Mesendoderm (in vitro differentiated cells): ENCODE measurements around the gene MAP2K3.

ENCODE experiments used
- DNase-seq: peaks from one replicate; pipeline ENCODE4 v3.0.0; 2013
- H2AK5ac ChIP-seq: 2 replicates; pipeline ENCODE4 v1.6.1; 2013; ENCODE audit warnings: low read length, inconsistent platforms
- H2BK120ac ChIP-seq: 2 replicates; pipeline ENCODE4 v1.6.1; 2013; ENCODE audit warnings: low read depth, mild to moderate bottlenecking, low read length, moderate library complexity, mixed read lengths
- H2BK15ac ChIP-seq: replicated peaks from 2 replicates; pipeline ENCODE4 v1.6.1; 2013; ENCODE audit warnings: low read depth, mild to moderate bottlenecking, moderate library complexity
- H2BK5ac ChIP-seq: 2 replicates; pipeline ENCODE4 v1.6.1; 2013; ENCODE audit warnings: low read length, inconsistent platforms
- H3K18ac ChIP-seq: 2 replicates; pipeline ENCODE4 v1.6.1; 2013; ENCODE audit warnings: mild to moderate bottlenecking, low read length, mixed read lengths
- H3K23ac ChIP-seq: one replicate; pipeline ENCODE4 v1.6.1; 2013; ENCODE audit warnings: low read length
- H3K27ac ChIP-seq: 2 replicates; pipeline ENCODE4 v1.5.1; 2013; ENCODE audit warnings: low read depth, mild to moderate bottlenecking, inconsistent platforms, low read length, moderate library complexity
- H3K27me3 ChIP-seq: 2 replicates; pipeline ENCODE4 v1.6.1; 2013; ENCODE audit warnings: low read length, control low read depth, mild to moderate bottlenecking, inconsistent platforms; ENCODE audit not compliant: insufficient read depth, poor library complexity
- H3K36me3 ChIP-seq: 2 replicates; pipeline ENCODE4 v1.6.1; 2013; ENCODE audit warnings: low read length, inconsistent platforms; ENCODE audit not compliant: control insufficient read depth, insufficient read depth
- H3K4ac ChIP-seq: one replicate; pipeline ENCODE4 v1.6.1; 2013; ENCODE audit warnings: low read depth, mild to moderate bottlenecking, low read length, moderate library complexity
- H3K4me1 ChIP-seq: 2 replicates; pipeline ENCODE4 v1.6.1; 2013; ENCODE audit warnings: low read depth, low read length, inconsistent platforms; ENCODE audit not compliant: control insufficient read depth
- H3K4me2 ChIP-seq: 2 replicates; pipeline ENCODE4 v1.6.1; 2013; ENCODE audit warnings: low read length
- H3K4me3 ChIP-seq: 2 replicates; pipeline ENCODE4 v1.5.1; 2013; ENCODE audit warnings: mild to moderate bottlenecking, low read length
- H3K56ac ChIP-seq: one replicate; pipeline ENCODE4 v1.6.1; 2013; ENCODE audit warnings: low read length
- H3K79me1 ChIP-seq: 2 replicates; pipeline ENCODE4 v1.6.1; 2013; ENCODE audit warnings: low read length, inconsistent platforms
- H3K79me2 ChIP-seq: 2 replicates; pipeline ENCODE4 v1.6.1; 2013; ENCODE audit warnings: mild to moderate bottlenecking, low read length; ENCODE audit not compliant: control insufficient read depth, insufficient read depth
- H3K9ac ChIP-seq: 2 replicates; pipeline ENCODE4 v1.6.1; 2013; ENCODE audit warnings: low read length, inconsistent platforms
- H4K5ac ChIP-seq: one replicate; pipeline ENCODE4 v1.6.1; 2013; ENCODE audit warnings: low read length
- H4K8ac ChIP-seq: one replicate; pipeline ENCODE4 v1.6.1; 2013; ENCODE audit warnings: low read depth, mild to moderate bottlenecking, control low read depth, low read length, moderate library complexity
- WGBS: extraction: QIAGEN DNeasy Blood & Tissue Kit; methylation state at CpG from one replicate; pipeline ENCODE4 v1.1.7; 2013; ENCODE audit warnings: low lambda C conversion rate, missing lambda C conversion rate; ENCODE audit not compliant: insufficient coverage; ENCODE audit errors: extremely low coverage; 5-methylcytosine and 5-hydroxymethylcytosine counted together

The MAP2K3 gene

DNA sequence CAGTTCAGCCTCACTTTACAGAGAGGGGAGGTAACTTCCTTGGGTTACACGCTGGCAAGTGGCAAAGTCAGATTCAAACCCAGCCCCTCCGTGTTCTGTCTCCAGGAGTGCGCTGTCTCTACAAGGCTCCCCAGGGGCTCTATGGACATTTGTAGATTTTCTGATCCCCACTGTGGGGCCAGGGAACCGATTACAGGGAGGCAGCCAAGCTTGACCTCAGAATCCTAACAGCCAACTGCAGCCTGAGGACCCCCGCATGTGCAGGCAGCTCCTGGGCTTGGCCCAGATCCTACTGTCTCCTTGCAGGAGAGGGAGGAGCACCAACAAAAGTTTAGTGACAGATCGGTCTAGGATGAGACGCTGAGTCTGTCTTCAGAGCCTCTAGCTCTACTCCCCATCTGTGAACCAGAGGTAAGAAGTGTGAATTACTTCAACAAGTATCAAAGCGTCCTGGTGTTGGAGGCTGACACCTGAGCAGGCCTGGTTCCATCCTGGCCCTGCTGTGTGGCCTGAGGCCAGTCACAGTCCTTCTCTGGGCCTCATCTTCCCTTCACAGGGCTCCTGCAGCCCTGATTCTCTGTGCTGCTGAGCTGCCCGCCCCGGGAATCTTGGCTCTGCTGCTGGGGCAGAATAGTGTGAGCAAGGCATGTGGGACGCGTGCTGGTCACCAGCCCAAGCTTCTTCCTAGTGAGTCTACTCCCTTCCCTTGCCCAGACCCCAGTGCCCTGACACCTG is 22.1 kb upstream of the MAP2K3 start:
- Histone ChIP-seq H4K5ac (no peak overlapping the region), H3K9ac (no peak overlapping the region), H2BK5ac (no peak overlapping the region), H3K56ac (peak overlapping the region; percentile 25), H3K79me1 (no peaks in the 10 kb centered on the region), H3K4me3 (no peak overlapping the region), H3K27ac (no peak overlapping the region), H3K27me3 (no peaks in the 10 kb centered on the region), H3K23ac (no peak overlapping the region), H3K4ac (no peak overlapping the region), H2BK120ac (no peak overlapping the region), H2AK5ac (no peak overlapping the region), H3K18ac (no peak overlapping the region), H2BK15ac (no peak overlapping the region), H3K4me2 (no peak overlapping the region), H4K8ac (no peak overlapping the region), H3K36me3 (no peaks in the 10 kb centered on the region), H3K79me2 (no peaks in the 10 kb centered on the region), H3K4me1 (no peaks in the 10 kb centered on the region)
- no CpG with 5 or more reads among the region's 12 CpGs for WGBS
- DNase-seq, result no peak

DNA sequence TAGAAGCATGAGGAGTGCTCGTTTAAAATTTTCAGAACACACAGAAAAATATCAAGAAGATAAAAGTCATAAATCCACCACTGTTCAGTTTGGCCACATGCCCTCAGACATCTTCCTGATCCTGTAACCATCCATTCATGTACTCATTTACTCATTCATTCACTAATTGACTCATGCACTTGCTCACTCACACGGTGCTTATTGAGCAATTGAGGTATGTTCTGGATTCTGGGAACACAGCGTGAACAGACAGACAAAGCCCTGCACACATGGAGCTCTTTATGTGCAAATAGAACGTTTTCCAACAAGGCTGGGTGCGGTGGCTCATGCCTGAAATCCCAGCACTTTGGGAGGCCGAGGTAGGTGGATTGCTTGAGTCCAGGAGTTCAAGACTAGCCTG is 21.1 kb upstream of the MAP2K3 start:
- no CpG with 5 or more reads among the region's 6 CpGs for WGBS

DNA sequence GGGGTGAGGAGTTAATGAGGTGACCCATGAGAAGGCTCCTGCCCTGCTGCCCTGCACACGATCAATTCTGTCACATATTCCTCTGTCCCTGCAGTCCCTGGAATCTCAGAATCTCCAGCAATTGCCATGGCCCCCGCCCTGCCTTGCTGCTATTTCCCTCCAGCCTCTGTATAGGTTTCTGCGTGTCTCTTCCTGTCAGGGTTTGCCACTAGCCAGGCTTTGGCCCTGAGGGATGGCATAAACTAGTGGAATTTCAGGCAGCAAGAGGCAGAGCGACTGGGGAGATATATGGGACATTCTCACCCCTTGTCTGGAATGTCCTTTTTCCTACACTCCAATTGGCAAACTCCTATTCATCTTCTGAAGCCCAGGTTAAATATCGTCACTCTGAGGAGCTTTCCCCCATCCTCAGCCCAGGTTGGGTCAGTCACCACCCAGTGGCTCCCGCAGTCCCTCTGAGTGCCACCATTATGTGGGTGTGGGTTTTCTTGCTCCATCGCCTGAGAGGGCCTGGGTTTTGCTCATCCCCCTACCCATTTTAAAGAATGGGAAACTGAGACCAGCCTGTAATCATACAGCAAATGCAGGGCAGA is 15.8 kb upstream of the MAP2K3 start:
- no peak overlapping the region for H2BK5ac ChIP-seq
- H4K8ac ChIP-seq, result no peak overlapping the region
- no peak overlapping the region for H3K4me2 ChIP-seq
- H3K27ac ChIP-seq, result no peak overlapping the region
- no peak overlapping the region for H3K18ac ChIP-seq
- no peak overlapping the region for H2BK15ac ChIP-seq
- no peak overlapping the region for H2AK5ac ChIP-seq
- no CpG with 5 or more reads among the region's 7 CpGs for WGBS
- no peak overlapping the region for H3K9ac ChIP-seq
- DNase-seq, result no peak
- H3K56ac ChIP-seq, result no peak overlapping the region
- H3K79me1 ChIP-seq, result no peaks in the 10 kb centered on the region
- H4K5ac ChIP-seq, result no peak overlapping the region
- H3K4me1 ChIP-seq, result no peaks in the 10 kb centered on the region
- H3K79me2 ChIP-seq, result no peaks in the 10 kb centered on the region
- no peak overlapping the region for H3K4me3 ChIP-seq
- no peak overlapping the region for H3K23ac ChIP-seq
- no peaks in the 10 kb centered on the region for H3K36me3 ChIP-seq
- no peaks in the 10 kb centered on the region for H3K27me3 ChIP-seq
- H3K4ac ChIP-seq, result no peak overlapping the region
- H2BK120ac ChIP-seq, result no peak overlapping the region

More for the DNA sequence above, 21.1 kb upstream of the MAP2K3 start:
- Histone ChIP-seq H3K4me1 (no peaks in the 10 kb centered on the region), H2BK15ac (no peak overlapping the region), H4K8ac (no peak overlapping the region), H2AK5ac (no peak overlapping the region), H2BK5ac (no peak overlapping the region), H3K9ac (no peak overlapping the region), H3K27ac (no peak overlapping the region), H3K23ac (no peak overlapping the region), H3K56ac (no peak overlapping the region), H3K4ac (no peak overlapping the region), H3K36me3 (no peaks in the 10 kb centered on the region), H3K4me3 (no peak overlapping the region), H3K79me2 (no peaks in the 10 kb centered on the region), H3K27me3 (no peaks in the 10 kb centered on the region), H2BK120ac (no peak overlapping the region), H3K4me2 (no peak overlapping the region), H3K79me1 (no peaks in the 10 kb centered on the region), H3K18ac (no peak overlapping the region), H4K5ac (no peak overlapping the region)
- DNase-seq, result no peak

DNA sequence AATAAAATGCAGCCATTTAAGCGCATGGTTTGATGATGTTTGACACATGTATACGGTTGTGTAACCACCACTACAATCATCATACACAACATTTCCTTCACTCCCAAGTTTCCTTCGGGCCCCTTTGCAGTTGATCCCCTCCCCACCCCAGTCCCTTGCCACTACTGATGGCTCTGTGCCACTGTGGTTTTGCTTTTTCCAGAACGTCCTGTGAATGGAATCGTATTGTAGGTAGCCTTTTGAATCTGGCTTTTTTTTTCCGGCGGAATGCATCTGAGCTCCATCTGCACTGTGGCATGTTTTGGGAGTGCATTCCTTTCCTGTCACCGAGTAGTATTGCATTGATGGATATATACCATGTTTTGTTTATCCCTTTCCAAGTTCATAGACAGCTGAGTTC is 15.1 kb upstream of the MAP2K3 start:
- no peak for DNase-seq
- no peak overlapping the region for H2AK5ac ChIP-seq
- H3K27me3 ChIP-seq, result no peaks in the 10 kb centered on the region
- H3K36me3 ChIP-seq, result no peaks in the 10 kb centered on the region
- no peak overlapping the region for H2BK15ac ChIP-seq
- H3K9ac ChIP-seq, result no peak overlapping the region
- H4K5ac ChIP-seq, result no peak overlapping the region
- H3K4me2 ChIP-seq, result no peak overlapping the region
- no peak overlapping the region for H3K23ac ChIP-seq
- no peaks in the 10 kb centered on the region for H3K79me1 ChIP-seq
- no peak overlapping the region for H4K8ac ChIP-seq
- H3K4me1 ChIP-seq, result no peaks in the 10 kb centered on the region
- no CpG with 5 or more reads among the region's 8 CpGs for WGBS
- H3K27ac ChIP-seq, result no peak overlapping the region
- H3K4ac ChIP-seq, result no peak overlapping the region
- H3K79me2 ChIP-seq, result no peaks in the 10 kb centered on the region
- H3K4me3 ChIP-seq, result no peak overlapping the region
- no peak overlapping the region for H3K56ac ChIP-seq
- H2BK5ac ChIP-seq, result no peak overlapping the region
- no peak overlapping the region for H3K18ac ChIP-seq
- no peak overlapping the region for H2BK120ac ChIP-seq

GRCh38 chr17:21271454-21272183 is 12.9 kb upstream of the MAP2K3 start:
- WGBS, result no CpG with 5 or more reads among the region's 10 CpGs

More at GRCh38 chr17:21271454-21272183, 12.9 kb upstream of the MAP2K3 start:
- no peak overlapping the region for H3K4me2 ChIP-seq
- no peaks in the 10 kb centered on the region for H3K79me2 ChIP-seq
- no peak overlapping the region for H4K8ac ChIP-seq
- no peak overlapping the region for H3K9ac ChIP-seq
- no peak overlapping the region for H3K56ac ChIP-seq
- no peak overlapping the region for H2BK120ac ChIP-seq
- H3K27ac ChIP-seq, result no peak overlapping the region
- no peak overlapping the region for H3K23ac ChIP-seq
- no peak overlapping the region for H3K18ac ChIP-seq
- no peak overlapping the region for H4K5ac ChIP-seq
- no peak overlapping the region for H3K4me3 ChIP-seq
- no peaks in the 10 kb centered on the region for H3K36me3 ChIP-seq
- peaks cover 2% of the 10 kb centered on the region for H3K27me3 ChIP-seq
- no peak overlapping the region for H2BK15ac ChIP-seq
- DNase-seq, result no peak
- no peaks in the 10 kb centered on the region for H3K79me1 ChIP-seq
- H3K4me1 ChIP-seq, result peaks cover 2% of the 10 kb centered on the region
- no peak overlapping the region for H3K4ac ChIP-seq
- H2BK5ac ChIP-seq, result no peak overlapping the region
- no peak overlapping the region for H2AK5ac ChIP-seq
